HepG2 (cell line): ENCODE measurements around the gene MSI2. TPM values are rescaled to one million over a fixed set of nuclear protein-coding genes. Genes with fewer than 3 reads are reported as not detected.
A peak's percentile ranks its signal among the peaks of the same experiment; 100 is the strongest.

Experiments used
- ARID5B ChIP-seq: IDR thresholded peaks from 2 replicates; pipeline ENCODE4 v1.4.0; 2020; ENCODE audit warnings: mild to moderate bottlenecking, missing genetic modification reagents
- KAT8 ChIP-seq: IDR thresholded peaks from 2 replicates; pipeline ENCODE4 v1.6.1; 2016; ENCODE audit warnings: missing genetic modification reagents, missing compliant biosample characterization
- KIAA2018 ChIP-seq: sonication (generic); formaldehyde crosslinking; IDR thresholded peaks from 2 replicates; pipeline ENCODE4 v1.5.0; 2020; ENCODE audit warnings: mild to moderate bottlenecking, missing genetic modification reagents, borderline replicate concordance
- MAX ChIP-seq: IDR thresholded peaks from 2 replicates; pipeline ENCODE4 v1.6.1; 2012; ENCODE audit warnings: inconsistent platforms
- MBNL3 ChIP-seq: fragments of 250-450 bp; sonication (Bioruptor Pico); conservative IDR thresholded peaks from 2 replicates; pipeline ENCODE4 v1.8.0; 2022; ENCODE audit warnings: mild to moderate bottlenecking, inconsistent platforms
- MED8 ChIP-seq: sonication (generic); formaldehyde crosslinking; IDR thresholded peaks from 2 replicates; pipeline ENCODE4 v1.8.1; 2023; ENCODE audit warnings: mild to moderate bottlenecking, missing genetic modification reagents; ENCODE audit not compliant: insufficient replicate concordance
- MYC ChIP-seq: sonication (generic); formaldehyde crosslinking; IDR thresholded peaks from 2 replicates; pipeline ENCODE4 v1.9.0; 2021; ENCODE audit warnings: missing genetic modification reagents, borderline replicate concordance
- MYPOP ChIP-seq: sonication (generic); formaldehyde crosslinking; IDR thresholded peaks from 2 replicates; pipeline ENCODE4 v1.8.1; 2023; ENCODE audit warnings: mild to moderate bottlenecking, moderate library complexity, missing genetic modification reagents
- THAP8 ChIP-seq: sonication (generic); formaldehyde crosslinking; IDR thresholded peaks from 2 replicates; pipeline ENCODE4 v1.5.1; 2020; ENCODE audit warnings: missing genetic modification reagents, mild to moderate bottlenecking, borderline replicate concordance
- ZMAT5 ChIP-seq: sonication (generic); formaldehyde crosslinking; IDR thresholded peaks from 2 replicates; pipeline ENCODE4 v1.5.0; 2020; ENCODE audit warnings: mild to moderate bottlenecking, low read depth, missing genetic modification reagents, borderline replicate concordance
- ZNF678 ChIP-seq: sonication (generic); formaldehyde crosslinking; IDR thresholded peaks from 2 replicates; pipeline ENCODE4 v1.4.0; 2020; ENCODE audit warnings: mild to moderate bottlenecking, missing genetic modification reagents
- ZSCAN5A ChIP-seq: sonication (generic); formaldehyde crosslinking; IDR thresholded peaks from 2 replicates; pipeline ENCODE4 v1.8.0; 2022; ENCODE audit warnings: mild to moderate bottlenecking, missing genetic modification reagents, borderline replicate concordance
- polyA plus RNA-seq, 8 experiments: library from polyadenylated mRNA; depleted of rRNA in 3 of 8; stranded (reverse) in 7 of 8; unstranded in 1 of 8; fragments of >200 nt; fragmentation: Illumina TruSeq in 4 of 8; extraction: Trizol in 4 of 8; gene quantifications; 2 replicates each; pipeline versions ENCODE4 v1.2.1 to v1.2.3, GENCODE V29; 2011 to 2016; ENCODE audit warnings: low read depth in 4 of 8, missing spikeins in 1 of 8, mixed read lengths in 1 of 8; ENCODE audit not compliant: insufficient read depth in 1 of 8
- total RNA-seq, 5 experiments: library from RNA; depleted of rRNA; stranded (reverse); fragments of >200 nt; fragmentation: Illumina TruSeq; extraction: Trizol; gene quantifications; 2 replicates each; pipeline ENCODE4 v1.2.3, GENCODE V29; 2016; ENCODE audit warnings: low read depth in 1 of 5

Gene MSI2
- total and polyA plus RNA-seq, 2 of the 13 experiments (the other 11 are each of a cell fraction or from before 2014, with no cell fraction given), result 77.5 to 78.4 TPM

- TF ChIP-seq KIAA2018 (no peak), MAX (peak; percentile 32; the same call in 1 of the 2 replicates), ZNF678 (CRISPR knock-in tag) (no peak), ZMAT5 (CRISPR knock-in tag) (no peak), MYC (CRISPR knock-in tag) (no peak), ARID5B (CRISPR knock-in tag) (peak; percentile 69; the same call in 1 of the 2 replicates), MBNL3 (CRISPR knock-in tag) (no peak), KAT8 (CRISPR knock-in tag) (peak; percentile 64; the same call in 1 of the 2 replicates), MED8 (CRISPR knock-in tag) (peak; percentile 44), ZSCAN5A (CRISPR knock-in tag) (peak; percentile 74; the same call in 1 of the 2 replicates), THAP8 (CRISPR knock-in tag) (no peak), MYPOP (CRISPR knock-in tag) (no peak)
These were observed 13.1 kb upstream of the MSI2 start (continued) for GRCh38 chr17:57243171-57243622.
